GM12878 (cell line): ENCODE data around the gene TGM2. TPM values are rescaled to one million over a fixed set of nuclear protein-coding genes. Genes with fewer than 3 reads are reported as not detected.

Experiments
- ATAC-seq: fragments of 200-7000 bp; cut with Tn5 transposase; 3 replicates; pipeline ENCODE4 v1.9.1; 2020; ENCODE audit warnings: mild to moderate bottlenecking, moderate library complexity
- BruUV-seq: library from RNA; stranded (reverse); fragments of 400-500 nt; replicated peaks from 2 replicates; lab custom pipeline; 2021; lab: Mats Ljungman, UMichigan
- CTCF ChIA-PET: fragments of 300-600 bp; sonication (Branson Sonifier 250); formaldehyde crosslinking; extraction: SDS; loops from one replicate; lab custom pipeline; 2021; ENCODE audit warnings: inconsistent platforms; lab: Yijun Ruan, JAX
- POLR2A ChIA-PET: fragments of 350-600 bp; formaldehyde crosslinking; extraction: SDS; loops from one replicate; lab custom pipeline; 2021; ENCODE audit warnings: inconsistent platforms; lab: Charles Lee
- RAD21 ChIA-PET: fragments of 300-600 bp; sonication (Branson Sonifier 250); formaldehyde crosslinking; loops from one replicate; lab custom pipeline; 2023; ENCODE audit warnings: antibody characterized with exemption; ENCODE audit not compliant: unreplicated experiment; lab: Charles Lee
- SMC1A ChIA-PET: fragments of 300-600 bp; sonication (Branson Sonifier 250); formaldehyde crosslinking; loops from one replicate; lab custom pipeline; 2023; ENCODE audit not compliant: unreplicated experiment, uncharacterized antibody; lab: Charles Lee
- DNase-seq: peaks from one replicate; pipeline ENCODE4 v3.0.0-alpha.2; 2011; ENCODE audit warnings: low read depth, low spot score
- FAIRE-seq: peaks from 3 replicates; lab custom pipeline; 2011; peaks lifted over from hg19 to GRCh38; lab: Jason Lieb, UNC
- H2AFZ ChIP-seq: 2 replicates; pipeline ENCODE4 v1.6.0; 2011; ENCODE audit warnings: low read depth, low read length, control low read depth; ENCODE audit not compliant: control insufficient read depth
- H3K27ac ChIP-seq: 2 replicates; pipeline ENCODE4 v1.5.1; 2011; ENCODE audit warnings: control low read depth; ENCODE audit not compliant: control insufficient read depth, insufficient read depth
- H3K27me3 ChIP-seq, 2 experiments: replicated peaks in 1 of 2; 2 replicates each; pipeline versions ENCODE4 v1.6.0 to v1.6.1; 2011; ENCODE audit warnings: low read length in 1 of 2; ENCODE audit not compliant: control insufficient read depth in 2 of 2, insufficient read depth in 2 of 2
- H3K36me3 ChIP-seq, 2 experiments: 2 replicates each; pipeline ENCODE4 v1.5.1; 2011; ENCODE audit warnings: low read length in 1 of 2; ENCODE audit not compliant: control insufficient read depth in 2 of 2, insufficient read depth in 2 of 2
- H3K4me1 ChIP-seq: 2 replicates; pipeline ENCODE4 v1.6.1; 2011; ENCODE audit warnings: mild to moderate bottlenecking, low read length, moderate library complexity, mixed read lengths; ENCODE audit not compliant: control insufficient read depth, insufficient read depth
- H3K4me2 ChIP-seq: 2 replicates; pipeline ENCODE4 v1.6.0; 2011; ENCODE audit warnings: control low read depth; ENCODE audit not compliant: control insufficient read depth, insufficient read depth
- H3K4me3 ChIP-seq: fragments of 200-600 bp; sonication (generic); 2 replicates; pipeline ENCODE4 v1.5.1; 2016
- H3K79me2 ChIP-seq: 2 replicates; pipeline ENCODE4 v1.6.0; 2011; ENCODE audit warnings: low read length; ENCODE audit not compliant: control insufficient read depth, insufficient read depth
- H3K9ac ChIP-seq: 2 replicates; pipeline ENCODE4 v1.8.0; 2011; ENCODE audit warnings: low read length, control low read depth, mixed read lengths; ENCODE audit not compliant: control insufficient read depth, insufficient read depth
- H3K9me3 ChIP-seq: replicated peaks from 3 replicates; pipeline ENCODE4 v1.5.1; 2011; ENCODE audit warnings: mild to moderate bottlenecking, low read length; ENCODE audit not compliant: control insufficient read depth, insufficient read depth
- H4K20me1 ChIP-seq: 2 replicates; pipeline ENCODE4 v1.6.0; 2011; ENCODE audit not compliant: control insufficient read depth, insufficient read depth
- BMI1 ChIP-seq: fragments of 450-650 bp; IDR thresholded peaks from 2 replicates; pipeline ENCODE4 v1.6.1; 2016; ENCODE audit warnings: mild to moderate bottlenecking, moderate library complexity, borderline replicate concordance
- EED ChIP-seq: sonication (generic); IDR thresholded peaks from 2 replicates; pipeline ENCODE4 v1.6.1; 2016; ENCODE audit warnings: antibody characterized with exemption, low read depth
- EGR1 ChIP-seq, 2 experiments: IDR thresholded peaks; 1 replicate in 1 of 2; 2 replicates in 1 of 2; pipeline ENCODE4 v1.6.1; 2011 to 2012; ENCODE audit warnings: low read depth in 2 of 2, low read length in 2 of 2, borderline replicate concordance in 1 of 2, mild to moderate bottlenecking in 1 of 2, moderate library complexity in 1 of 2
- IKZF1 ChIP-seq: fragments of 450-650 bp; conservative IDR thresholded peaks from 2 replicates; pipeline ENCODE4 v1.6.1; 2017; ENCODE audit warnings: antibody characterized with exemption, mild to moderate bottlenecking
- KLF5 ChIP-seq: fragments of 450-650 bp; IDR thresholded peaks from 2 replicates; pipeline ENCODE4 v1.6.1; 2014; ENCODE audit warnings: mild to moderate bottlenecking; ENCODE audit not compliant: partially characterized antibody
- MXI1 ChIP-seq: fragments of 150-350 bp; IDR thresholded peaks from 2 replicates; pipeline ENCODE4 v1.6.1; 2011; ENCODE audit warnings: low read depth, mild to moderate bottlenecking, inconsistent platforms, low read length, improper control_type of control experiment
- NRF1 ChIP-seq: conservative IDR thresholded peaks from 2 replicates; pipeline ENCODE4 v1.6.1; 2011; ENCODE audit warnings: mild to moderate bottlenecking, low read depth, low read length, improper control_type of control experiment
- RBBP5 ChIP-seq: fragments of 200-600 bp; sonication (generic); conservative IDR thresholded peaks from 2 replicates; pipeline ENCODE4 v1.6.1; 2016
- RCOR1 ChIP-seq: conservative IDR thresholded peaks from 2 replicates; pipeline ENCODE4 v1.6.1; 2012; ENCODE audit warnings: low read depth, low read length, improper control_type of control experiment
- TBL1XR1 ChIP-seq: IDR thresholded peaks from 2 replicates; pipeline ENCODE4 v1.6.1; 2012; ENCODE audit warnings: low read depth, low read length, improper control_type of control experiment
- TCF7 ChIP-seq: IDR thresholded peaks from 2 replicates; pipeline ENCODE4 v1.6.1; 2014; ENCODE audit warnings: antibody characterized with exemption, borderline replicate concordance
- ZSCAN29 ChIP-seq: fragments of 450-650 bp; IDR thresholded peaks from 2 replicates; pipeline ENCODE4 v1.6.1; 2017; ENCODE audit warnings: mild to moderate bottlenecking, moderate library complexity
- WGBS: methylation state at CpG from one replicate; pipeline ENCODE4 v1.1.6; 2016; ENCODE audit warnings: low lambda C conversion rate; ENCODE audit not compliant: insufficient replicate concordance, insufficient coverage; ENCODE audit errors: missing lambda C conversion rate; 5-methylcytosine and 5-hydroxymethylcytosine counted together
- in situ Hi-C: fragments of 300-500 bp; cut with MboI; formaldehyde crosslinking; loops from 9 replicates; pipeline ENCODE4 v1.14.3; 2018; ENCODE audit warnings: mixed read lengths
- intact Hi-C: fragments of 100-400 bp; cut with micrococcal nuclease; formaldehyde crosslinking; loops from one replicate; pipeline ENCODE4 v1.14.2; 2022; ENCODE audit not compliant: unreplicated experiment
- polyA plus RNA-seq, 11 experiments: library from polyadenylated mRNA; depleted of rRNA in 4 of 11; unstranded in 6 of 11; stranded (reverse) in 5 of 11; fragments of >200 nt; fragmentation: Nextera tagmentation in 4 of 11; fragmentation: Illumina TruSeq in 1 of 11; extraction: Ambion mirVana in 4 of 11; extraction: Trizol in 1 of 11; gene quantifications; 1 replicate in 1 of 11; 2 replicates in 10 of 11; pipeline versions ENCODE4 v1.2.1 to v1.2.3, GENCODE V29; 2011 to 2016; ENCODE audit warnings: inconsistent platforms in 2 of 11, missing spikeins in 2 of 11, low read depth in 1 of 11
- total RNA-seq, 4 experiments: library from RNA; depleted of rRNA in 3 of 4; stranded (reverse); fragments of >200 nt in 3 of 4; fragmentation: Illumina TruSeq in 1 of 4; extraction: Trizol in 1 of 4; gene quantifications; 2 replicates each; pipeline versions ENCODE4 v1.2.1 to v1.2.3, GENCODE V29; 2013 to 2021
- TF ChIP-seq, protein P1 (sequence below): fragments of 450-650 bp; IDR thresholded peaks from 2 replicates; pipeline ENCODE4 v1.6.1; 2016; ENCODE audit warnings: mild to moderate bottlenecking, moderate library complexity, borderline replicate concordance
- TF ChIP-seq, protein P2 (sequence below): fragments of 450-650 bp; IDR thresholded peaks from 2 replicates; pipeline ENCODE4 v1.6.1; 2018; ENCODE audit warnings: borderline replicate concordance, mild to moderate bottlenecking; ENCODE audit not compliant: partially characterized antibody
- TF ChIP-seq, protein P3 (sequence below), 3 experiments: IDR thresholded peaks in 2 of 3; conservative IDR thresholded peaks in 1 of 3; 2 replicates each; pipeline ENCODE4 v1.5.1; 2011; ENCODE audit warnings: low read depth in 3 of 3, low read length in 3 of 3, mild to moderate bottlenecking in 3 of 3, control low read depth in 2 of 3, moderate library complexity in 2 of 3, inconsistent platforms in 1 of 3, mixed read lengths in 1 of 3; ENCODE audit not compliant: control insufficient read depth in 2 of 3, insufficient read depth in 1 of 3; ENCODE audit errors: extremely low read depth in 1 of 3
- TF ChIP-seq, protein P4 (sequence below): fragments of 450-650 bp; IDR thresholded peaks from 2 replicates; pipeline ENCODE4 v1.6.1; 2014; ENCODE audit warnings: mild to moderate bottlenecking

The TGM2 gene
- total and polyA plus RNA-seq, 10 of the 15 experiments (the other 5 are each of a cell fraction or from before 2014, with no cell fraction given) = 0.11 to 1.9 (median 0.51) TPM

DNA sequence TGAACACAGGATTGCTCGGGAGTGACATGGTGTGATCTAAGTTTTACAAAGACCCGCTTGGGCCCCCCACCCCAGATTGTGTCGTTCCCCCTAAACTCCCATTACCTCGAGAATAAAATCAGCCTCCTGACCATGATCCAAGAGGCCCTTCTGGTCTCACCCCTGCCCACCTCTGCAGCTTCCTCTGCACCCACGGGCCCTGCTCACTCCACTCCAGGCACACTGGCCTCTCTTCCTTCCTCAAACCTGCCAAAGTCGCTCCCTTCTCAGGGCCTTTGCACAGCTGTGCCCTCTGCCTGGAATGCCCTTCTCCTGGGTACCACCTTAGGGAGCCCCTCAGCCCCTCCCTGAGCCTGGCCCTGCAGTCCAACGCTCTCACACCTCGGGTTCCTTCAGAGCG, 17.9 kb downstream of the TGM2 start:
- POLR2A ChIA-PET = no interaction called here
- in situ Hi-C loops (no loop called here), intact Hi-C loops (no loop called here)
- H3K9ac ChIP-seq = no peak overlapping the region
- H3K27ac ChIP-seq = no peak overlapping the region
- H3K4me3 ChIP-seq = no peak overlapping the region
- H3K79me2 ChIP-seq = no peaks in the 10 kb centered on the region
- DNase-seq (no peak), ATAC-seq (no peak), FAIRE-seq (no peak)
- BruUV-seq = no TSS peak
- SMC1A ChIA-PET = no interaction called here
- no peak overlapping the region for H3K4me2 ChIP-seq
- 55% methylated on average over 9 of the region's 9 CpGs for WGBS
- peaks cover 16% of the 10 kb centered on the region for H3K4me1 ChIP-seq
- no peaks in the 10 kb centered on the region for H4K20me1 ChIP-seq
- no peaks in the 10 kb centered on the region for H3K36me3 ChIP-seq
- RAD21 ChIA-PET = no interaction called here
- no peaks in the 10 kb centered on the region; the same call in 2 of the 3 replicates for H3K9me3 ChIP-seq
- no peak overlapping the region for H2AFZ ChIP-seq
- H3K27me3 ChIP-seq = no peaks in the 10 kb centered on the region
- CTCF ChIA-PET = no interaction called here
- TF ChIP-seq TBL1XR1 (no peak), MXI1 (no peak), ZSCAN29 (no peak), EGR1 (IDR thresholded peaks at IDR 0.05; ENCODE audit: borderline replicate concordance in 1 of 2, low read depth in 2 of 2, low read length in 2 of 2) (no peak), BMI1 (no peak), EED (no peak), TCF7 (no peak), KLF5 (no peak), IKZF1 (no peak), NRF1 (no peak), RBBP5 (no peak), RCOR1 (no peak)
- TF ChIP-seq, protein P1, sequence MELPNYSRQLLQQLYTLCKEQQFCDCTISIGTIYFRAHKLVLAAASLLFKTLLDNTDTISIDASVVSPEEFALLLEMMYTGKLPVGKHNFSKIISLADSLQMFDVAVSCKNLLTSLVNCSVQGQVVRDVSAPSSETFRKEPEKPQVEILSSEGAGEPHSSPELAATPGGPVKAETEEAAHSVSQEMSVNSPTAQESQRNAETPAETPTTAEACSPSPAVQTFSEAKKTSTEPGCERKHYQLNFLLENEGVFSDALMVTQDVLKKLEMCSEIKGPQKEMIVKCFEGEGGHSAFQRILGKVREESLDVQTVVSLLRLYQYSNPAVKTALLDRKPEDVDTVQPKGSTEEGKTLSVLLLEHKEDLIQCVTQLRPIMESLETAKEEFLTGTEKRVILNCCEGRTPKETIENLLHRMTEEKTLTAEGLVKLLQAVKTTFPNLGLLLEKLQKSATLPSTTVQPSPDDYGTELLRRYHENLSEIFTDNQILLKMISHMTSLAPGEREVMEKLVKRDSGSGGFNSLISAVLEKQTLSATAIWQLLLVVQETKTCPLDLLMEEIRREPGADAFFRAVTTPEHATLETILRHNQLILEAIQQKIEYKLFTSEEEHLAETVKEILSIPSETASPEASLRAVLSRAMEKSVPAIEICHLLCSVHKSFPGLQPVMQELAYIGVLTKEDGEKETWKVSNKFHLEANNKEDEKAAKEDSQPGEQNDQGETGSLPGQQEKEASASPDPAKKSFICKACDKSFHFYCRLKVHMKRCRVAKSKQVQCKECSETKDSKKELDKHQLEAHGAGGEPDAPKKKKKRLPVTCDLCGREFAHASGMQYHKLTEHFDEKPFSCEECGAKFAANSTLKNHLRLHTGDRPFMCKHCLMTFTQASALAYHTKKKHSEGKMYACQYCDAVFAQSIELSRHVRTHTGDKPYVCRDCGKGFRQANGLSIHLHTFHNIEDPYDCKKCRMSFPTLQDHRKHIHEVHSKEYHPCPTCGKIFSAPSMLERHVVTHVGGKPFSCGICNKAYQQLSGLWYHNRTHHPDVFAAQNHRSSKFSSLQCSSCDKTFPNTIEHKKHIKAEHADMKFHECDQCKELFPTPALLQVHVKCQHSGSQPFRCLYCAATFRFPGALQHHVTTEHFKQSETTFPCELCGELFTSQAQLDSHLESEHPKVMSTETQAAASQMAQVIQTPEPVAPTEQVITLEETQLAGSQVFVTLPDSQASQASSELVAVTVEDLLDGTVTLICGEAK = no peak
- TF ChIP-seq, protein P2, sequence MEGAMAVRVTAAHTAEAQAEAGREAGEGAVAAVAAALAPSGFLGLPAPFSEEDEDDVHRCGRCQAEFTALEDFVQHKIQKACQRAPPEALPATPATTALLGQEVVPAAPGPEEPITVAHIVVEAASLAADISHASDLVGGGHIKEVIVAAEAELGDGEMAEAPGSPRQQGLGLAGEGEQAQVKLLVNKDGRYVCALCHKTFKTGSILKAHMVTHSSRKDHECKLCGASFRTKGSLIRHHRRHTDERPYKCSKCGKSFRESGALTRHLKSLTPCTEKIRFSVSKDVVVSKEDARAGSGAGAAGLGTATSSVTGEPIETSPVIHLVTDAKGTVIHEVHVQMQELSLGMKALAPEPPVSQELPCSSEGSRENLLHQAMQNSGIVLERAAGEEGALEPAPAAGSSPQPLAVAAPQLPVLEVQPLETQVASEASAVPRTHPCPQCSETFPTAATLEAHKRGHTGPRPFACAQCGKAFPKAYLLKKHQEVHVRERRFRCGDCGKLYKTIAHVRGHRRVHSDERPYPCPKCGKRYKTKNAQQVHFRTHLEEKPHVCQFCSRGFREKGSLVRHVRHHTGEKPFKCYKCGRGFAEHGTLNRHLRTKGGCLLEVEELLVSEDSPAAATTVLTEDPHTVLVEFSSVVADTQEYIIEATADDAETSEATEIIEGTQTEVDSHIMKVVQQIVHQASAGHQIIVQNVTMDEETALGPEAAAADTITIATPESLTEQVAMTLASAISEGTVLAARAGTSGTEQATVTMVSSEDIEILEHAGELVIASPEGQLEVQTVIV = no peak
- TF ChIP-seq, protein P3, sequence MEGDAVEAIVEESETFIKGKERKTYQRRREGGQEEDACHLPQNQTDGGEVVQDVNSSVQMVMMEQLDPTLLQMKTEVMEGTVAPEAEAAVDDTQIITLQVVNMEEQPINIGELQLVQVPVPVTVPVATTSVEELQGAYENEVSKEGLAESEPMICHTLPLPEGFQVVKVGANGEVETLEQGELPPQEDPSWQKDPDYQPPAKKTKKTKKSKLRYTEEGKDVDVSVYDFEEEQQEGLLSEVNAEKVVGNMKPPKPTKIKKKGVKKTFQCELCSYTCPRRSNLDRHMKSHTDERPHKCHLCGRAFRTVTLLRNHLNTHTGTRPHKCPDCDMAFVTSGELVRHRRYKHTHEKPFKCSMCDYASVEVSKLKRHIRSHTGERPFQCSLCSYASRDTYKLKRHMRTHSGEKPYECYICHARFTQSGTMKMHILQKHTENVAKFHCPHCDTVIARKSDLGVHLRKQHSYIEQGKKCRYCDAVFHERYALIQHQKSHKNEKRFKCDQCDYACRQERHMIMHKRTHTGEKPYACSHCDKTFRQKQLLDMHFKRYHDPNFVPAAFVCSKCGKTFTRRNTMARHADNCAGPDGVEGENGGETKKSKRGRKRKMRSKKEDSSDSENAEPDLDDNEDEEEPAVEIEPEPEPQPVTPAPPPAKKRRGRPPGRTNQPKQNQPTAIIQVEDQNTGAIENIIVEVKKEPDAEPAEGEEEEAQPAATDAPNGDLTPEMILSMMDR (IDR thresholded peaks at IDR 0.05 in 2 of 3, conservative IDR thresholded peaks at IDR 0.05 in 1 of 3; ENCODE audit: control insufficient read depth in 2 of 3, extremely low read depth in 1 of 3, insufficient read depth in 1 of 3, low read depth in 3 of 3, low read length in 3 of 3) = no peak
- TF ChIP-seq, protein P4, sequence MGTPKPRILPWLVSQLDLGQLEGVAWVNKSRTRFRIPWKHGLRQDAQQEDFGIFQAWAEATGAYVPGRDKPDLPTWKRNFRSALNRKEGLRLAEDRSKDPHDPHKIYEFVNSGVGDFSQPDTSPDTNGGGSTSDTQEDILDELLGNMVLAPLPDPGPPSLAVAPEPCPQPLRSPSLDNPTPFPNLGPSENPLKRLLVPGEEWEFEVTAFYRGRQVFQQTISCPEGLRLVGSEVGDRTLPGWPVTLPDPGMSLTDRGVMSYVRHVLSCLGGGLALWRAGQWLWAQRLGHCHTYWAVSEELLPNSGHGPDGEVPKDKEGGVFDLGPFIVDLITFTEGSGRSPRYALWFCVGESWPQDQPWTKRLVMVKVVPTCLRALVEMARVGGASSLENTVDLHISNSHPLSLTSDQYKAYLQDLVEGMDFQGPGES = no peak
